ENCODE data around the gene SVEP1.

GRCh38 chr9:110575945-110576344 is 3.6 kb downstream of the SVEP1 start:
- TF ChIP-seq CTCF (conservative IDR thresholded peaks at IDR 0.05) = no peak
- TF ChIP-seq ZFX (IDR thresholded peaks at IDR 0.05) = no peak
